Stimulated activated CD8-positive, alpha-beta memory T cell treated with anti-CD3 and anti-CD28 coated beads, Interleukin-12 subunit alpha, Interleukin-12 subunit beta, amount 100 ng/mL, for 24 hours (primary cell): ENCODE results near the gene YWHAE.
"Not testable (repeated sequence)": the region's sequence is repeated elsewhere in the genome, so short reads cannot be mapped to it uniquely, and the experiment has no call there.

Experiments used
- DNase-seq: peaks from one replicate; pipeline ENCODE4 v3.0.0-alpha.2; 2020; ENCODE audit errors: extremely low read depth

YWHAE gene

DNA sequence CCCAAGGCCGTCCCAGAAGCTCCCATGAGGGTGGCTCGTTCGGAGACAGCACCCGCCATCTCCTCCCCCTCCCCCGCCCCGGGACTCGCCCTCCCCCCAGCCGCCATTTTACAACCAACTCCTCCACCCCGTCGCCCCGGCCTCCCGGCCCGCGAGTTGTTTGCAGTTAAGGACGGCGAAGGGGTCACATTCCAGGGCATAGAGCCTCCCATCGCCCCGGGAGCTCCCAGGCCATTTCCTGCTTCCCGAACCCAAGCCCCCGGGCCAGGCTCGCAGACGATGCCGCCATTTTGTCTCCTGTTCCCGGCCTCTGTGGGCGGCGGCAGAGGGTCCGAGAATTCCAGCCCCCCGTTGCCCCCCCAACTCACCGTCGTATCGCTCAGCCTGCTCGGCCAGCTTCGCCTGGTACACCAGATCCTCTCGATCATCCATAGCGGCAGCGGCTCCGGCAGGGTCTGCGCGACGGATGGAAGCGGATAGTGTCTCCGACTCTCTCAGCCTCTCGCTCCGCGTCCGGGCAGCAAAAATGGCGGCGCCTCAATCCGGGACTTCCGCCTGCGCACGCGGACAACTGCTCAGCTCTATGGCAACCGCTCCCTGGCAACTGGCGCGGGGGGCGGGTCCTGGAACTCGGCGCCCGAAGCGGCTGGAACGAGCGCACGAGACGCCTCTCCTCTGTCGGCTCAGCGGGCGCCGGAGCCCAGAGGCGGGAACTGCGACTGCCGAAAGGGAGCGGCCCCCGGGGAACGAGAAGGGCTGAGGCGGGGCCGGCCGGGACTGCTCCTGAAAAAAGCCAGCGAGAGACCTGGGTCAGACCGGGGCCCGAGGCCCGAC, at the start of gene YWHAE:
Gene YWHAE, minus strand, starts transcription at position 544 of the 834 bp plus-strand sequence. Its CDS starts 112 bp downstream, at position 432.
- peak; percentile 93 for DNase-seq

DNA sequence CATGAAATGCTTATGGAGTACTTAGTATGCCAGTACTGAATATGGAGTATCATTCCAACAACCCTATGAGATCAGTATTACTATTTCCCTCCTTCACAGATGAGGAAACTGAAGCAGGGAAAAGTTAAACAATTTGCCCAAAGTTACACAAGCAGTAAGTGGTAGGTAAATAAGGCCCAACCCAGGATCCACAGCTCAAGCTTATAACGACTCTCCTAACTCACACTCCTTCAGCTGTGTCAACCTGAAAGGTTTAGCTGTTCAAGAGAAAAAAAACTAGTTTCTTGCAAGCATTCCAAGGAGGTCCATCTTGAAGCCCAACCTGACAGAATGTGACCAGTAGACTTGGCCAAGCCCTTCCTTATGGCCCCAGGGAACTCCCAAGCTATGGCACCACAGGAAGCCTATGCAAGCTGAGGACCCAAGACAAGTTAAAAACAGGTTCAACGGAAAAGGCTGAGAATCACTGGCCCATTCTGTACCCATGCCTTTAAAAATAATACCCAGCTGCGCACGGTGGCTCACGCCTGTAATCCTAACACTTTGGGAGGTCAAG, 49.5 kb upstream of the YWHAE start:
- no peak for DNase-seq

DNA sequence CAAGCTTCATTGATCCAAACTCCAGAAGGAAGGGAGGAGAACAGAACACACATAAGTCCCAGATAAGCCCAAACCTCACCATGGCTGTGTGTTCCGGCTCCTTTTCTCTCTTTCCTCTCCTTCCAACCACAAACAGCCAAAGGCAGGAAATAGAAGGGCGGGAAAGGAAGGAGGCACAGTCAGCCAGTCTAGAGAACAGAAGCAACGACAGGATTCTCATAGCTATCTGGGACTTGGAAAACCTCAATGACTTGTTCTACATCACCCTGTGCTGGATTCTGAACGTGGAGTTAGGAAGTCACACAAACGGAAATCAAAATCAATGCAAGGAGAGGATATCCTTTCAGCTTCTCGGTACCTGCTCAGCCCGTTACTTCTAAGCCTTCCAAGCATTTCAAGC, 47.0 kb upstream of the YWHAE start:
- DNase-seq, result no peak

DNA sequence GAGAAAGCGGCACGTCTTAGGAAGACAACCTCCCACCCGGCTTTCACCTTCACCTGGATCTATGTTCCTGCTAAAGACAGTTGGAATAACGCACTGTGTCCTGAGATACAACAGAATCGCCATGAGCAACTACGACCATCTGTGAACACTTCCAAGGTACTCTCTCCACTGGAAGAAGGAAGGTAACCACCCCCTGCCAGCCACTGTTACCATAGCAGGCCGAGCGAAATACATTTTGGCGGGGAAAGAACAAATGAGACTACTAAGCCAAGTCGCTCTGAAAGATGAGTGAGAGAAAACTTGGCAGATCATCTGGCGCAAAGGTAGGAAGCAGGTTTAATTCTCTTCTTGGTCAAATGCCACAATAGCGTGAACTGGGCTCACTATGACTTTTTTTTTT, 46.2 kb upstream of the YWHAE start:
- DNase-seq, result no peak

DNA sequence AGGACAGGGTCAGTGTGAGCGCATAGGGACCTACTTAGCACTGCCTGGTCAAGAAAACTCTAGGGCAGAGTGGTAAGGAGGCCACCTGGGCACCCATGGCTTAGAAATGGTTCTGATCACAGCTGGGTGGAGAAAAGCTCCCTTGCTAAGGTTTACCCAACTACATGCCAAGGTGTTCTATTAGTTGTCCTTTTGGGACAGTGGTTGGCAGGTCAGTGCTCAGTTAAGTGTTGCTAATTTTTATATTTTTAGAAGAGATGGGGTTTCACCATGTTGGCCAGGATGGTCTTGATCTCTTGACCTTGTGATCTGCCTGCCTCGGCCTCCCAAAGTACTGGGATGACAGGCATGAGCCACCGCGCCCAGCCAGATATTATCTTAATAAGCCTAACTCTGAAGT, 45.7 kb upstream of the YWHAE start:
- not testable (repeated sequence) for DNase-seq

- DNase-seq, result not testable (repeated sequence)
Observed at GRCh38 chr17:1442721-1443120, 42.7 kb upstream of the YWHAE start.

DNA sequence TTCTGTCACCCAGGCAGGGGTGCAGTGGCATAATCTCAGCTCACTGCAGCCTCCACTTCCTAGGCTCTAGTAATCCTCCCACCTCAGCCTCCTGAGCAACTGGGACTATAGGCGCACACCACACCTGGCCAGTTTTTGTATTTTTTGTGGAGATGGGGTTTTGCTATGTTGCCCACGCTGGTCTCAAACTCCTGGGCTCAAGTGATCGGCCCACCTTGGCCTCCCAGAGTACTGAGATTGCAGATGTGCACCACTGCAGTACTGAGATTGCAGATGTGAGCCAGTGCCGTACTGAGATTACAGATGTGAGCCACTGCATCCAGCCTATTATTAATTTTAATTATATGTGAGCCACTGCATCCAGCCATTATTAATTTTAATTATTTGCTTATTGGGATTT, 42.2 kb upstream of the YWHAE start:
- DNase-seq, result no peak

DNA sequence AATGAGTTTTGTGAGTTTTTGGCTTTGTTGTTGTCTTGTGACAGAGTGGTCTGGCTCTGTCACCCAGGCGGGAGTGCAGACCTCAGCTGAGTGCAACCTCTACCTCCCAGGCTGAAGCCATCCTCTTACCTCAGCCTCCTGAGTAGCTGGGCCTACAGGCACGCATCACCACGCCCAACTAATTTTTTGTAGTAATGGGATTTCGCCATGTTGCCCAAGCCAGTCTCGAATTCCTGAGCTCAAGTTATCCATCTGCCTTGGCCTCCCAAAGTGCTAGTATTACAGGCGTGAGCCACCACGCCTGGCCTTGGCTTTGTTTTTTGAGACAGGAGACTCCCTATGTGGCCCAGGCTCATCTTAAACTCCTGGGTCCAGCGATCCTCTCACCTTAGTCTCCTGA, 40.9 kb upstream of the YWHAE start:
- DNase-seq, result no peak

GRCh38 chr17:1438593-1439083, 38.6 kb upstream of the YWHAE start:
- DNase-seq, result no peak

DNA sequence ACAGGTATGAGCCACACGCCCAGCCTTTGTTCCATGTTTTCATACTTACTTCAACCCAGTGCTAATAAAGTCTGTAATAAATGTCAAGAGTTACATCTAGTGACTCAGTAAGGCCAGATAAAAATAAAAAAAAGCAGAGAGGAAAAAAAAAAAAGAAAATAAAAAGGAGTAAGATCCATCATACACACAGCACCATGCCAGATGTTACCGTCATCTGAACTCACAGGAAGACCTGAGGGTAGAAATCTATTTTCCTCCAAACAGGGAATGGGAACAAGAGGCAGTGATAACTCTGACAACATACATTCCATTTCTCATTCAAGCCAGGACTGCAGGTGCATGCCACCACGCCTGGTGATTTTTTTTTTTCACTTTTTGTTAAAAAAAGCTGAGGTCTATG, 35.3 kb upstream of the YWHAE start:
- no peak for DNase-seq

GRCh38 chr17:1434150-1434549, 34.1 kb upstream of the YWHAE start:
- DNase-seq, result no peak

DNA sequence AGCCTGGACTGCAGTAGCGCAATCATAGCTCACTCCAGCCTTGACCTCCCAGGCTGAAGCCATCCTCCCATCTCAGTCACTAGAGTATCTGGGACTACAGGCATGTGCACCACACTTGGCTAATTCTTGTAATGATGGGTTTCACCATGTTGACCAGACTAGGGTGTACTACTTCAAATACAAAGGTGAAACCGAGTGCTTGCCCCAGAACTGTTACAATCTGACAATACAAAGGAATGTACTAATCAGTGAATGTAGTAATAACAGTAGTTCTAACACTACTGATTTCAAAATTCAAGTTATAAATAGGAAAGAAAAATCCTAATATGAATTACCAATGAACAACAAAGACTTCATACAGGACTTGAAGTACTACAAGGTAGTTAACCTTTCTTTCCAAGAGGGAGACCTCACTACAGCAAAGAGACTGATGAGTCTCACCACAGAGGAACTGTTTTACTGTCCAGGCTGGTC, 31.6 kb upstream of the YWHAE start:
- no peak for DNase-seq

GRCh38 chr17:1423456-1424135, 23.6 kb upstream of the YWHAE start:
- DNase-seq, result no peak

DNA sequence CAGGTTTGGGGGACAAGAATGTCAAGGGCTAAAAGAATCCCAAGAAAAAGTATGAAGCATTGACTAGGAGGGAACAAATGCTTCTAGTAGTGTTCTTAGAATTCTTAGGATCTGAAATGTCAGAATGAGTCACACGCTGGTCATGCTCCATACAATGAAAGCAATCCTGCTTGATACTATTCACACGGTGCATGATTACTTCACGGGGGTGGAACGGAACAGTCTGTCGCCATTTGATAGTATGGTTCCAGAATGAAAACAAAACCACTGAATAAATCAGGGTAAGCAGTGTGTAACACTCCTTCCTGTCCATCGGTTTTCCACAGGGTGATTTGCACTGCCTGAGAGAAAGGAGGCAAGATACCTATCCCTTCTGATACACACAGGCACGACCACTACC, 22.9 kb upstream of the YWHAE start:
- DNase-seq, result no peak

- no peak for DNase-seq
Observed at GRCh38 chr17:1421470-1421869, 21.4 kb upstream of the YWHAE start.

DNA sequence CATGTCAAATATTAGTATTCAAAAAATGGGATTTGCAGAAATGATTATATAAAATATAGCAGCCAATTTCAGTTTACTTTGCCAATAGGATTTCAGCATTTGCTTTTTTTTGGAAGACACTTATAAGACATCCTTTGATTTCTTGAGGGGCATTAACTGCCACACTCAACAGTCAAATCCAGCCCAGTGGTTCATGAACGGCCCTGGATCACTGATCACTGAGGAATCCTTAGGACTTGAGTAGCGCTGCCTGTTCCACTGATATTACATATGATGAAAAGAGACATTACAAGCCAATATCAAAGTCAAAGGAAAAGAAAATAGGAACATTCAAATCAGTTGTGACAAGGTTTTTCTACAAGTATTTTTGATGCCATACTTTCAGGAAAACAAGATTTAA, 21.0 kb upstream of the YWHAE start:
- no peak for DNase-seq

GRCh38 chr17:1420163-1420562, 20.1 kb upstream of the YWHAE start:
- DNase-seq, result no peak

DNA sequence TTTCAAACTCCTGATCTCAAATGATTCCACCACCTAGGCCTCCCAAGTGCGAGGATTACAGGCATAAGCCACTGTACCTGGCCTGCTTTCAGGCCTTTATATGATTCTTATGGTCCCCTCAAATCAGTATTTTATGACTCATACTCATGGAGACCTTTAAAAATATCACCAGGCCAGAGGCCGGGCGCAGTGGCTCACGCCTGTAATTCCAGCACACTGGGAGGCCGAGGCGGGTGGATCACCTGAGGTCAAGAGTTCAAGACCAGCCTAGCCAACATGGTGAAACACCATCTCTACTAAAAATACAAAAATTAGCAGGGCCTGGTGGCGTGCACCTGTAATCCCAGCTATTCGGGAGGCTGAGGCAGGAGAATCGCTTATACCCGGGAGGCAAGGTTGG, 18.5 kb upstream of the YWHAE start:
- not testable (repeated sequence) for DNase-seq

DNA sequence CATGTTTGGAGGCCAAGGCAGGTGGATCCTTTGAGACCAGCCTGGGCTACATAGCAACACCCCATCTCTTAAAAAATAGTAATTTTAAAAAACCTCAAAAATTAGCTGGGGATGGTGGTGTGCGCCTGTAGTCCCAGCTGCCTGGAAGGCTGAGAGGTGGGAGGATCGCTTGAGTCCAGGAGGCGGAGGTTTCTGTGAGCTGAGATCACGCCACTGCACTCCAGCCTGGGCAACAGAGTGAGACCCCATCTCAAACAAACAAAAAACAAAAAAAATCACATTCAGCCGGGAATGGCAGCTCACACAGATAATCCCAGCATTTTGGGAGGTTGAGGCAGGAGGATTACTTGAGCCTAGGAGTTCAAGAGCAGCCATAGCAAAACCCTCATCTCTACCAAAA, 16.4 kb upstream of the YWHAE start:
- DNase-seq, result no peak

DNA sequence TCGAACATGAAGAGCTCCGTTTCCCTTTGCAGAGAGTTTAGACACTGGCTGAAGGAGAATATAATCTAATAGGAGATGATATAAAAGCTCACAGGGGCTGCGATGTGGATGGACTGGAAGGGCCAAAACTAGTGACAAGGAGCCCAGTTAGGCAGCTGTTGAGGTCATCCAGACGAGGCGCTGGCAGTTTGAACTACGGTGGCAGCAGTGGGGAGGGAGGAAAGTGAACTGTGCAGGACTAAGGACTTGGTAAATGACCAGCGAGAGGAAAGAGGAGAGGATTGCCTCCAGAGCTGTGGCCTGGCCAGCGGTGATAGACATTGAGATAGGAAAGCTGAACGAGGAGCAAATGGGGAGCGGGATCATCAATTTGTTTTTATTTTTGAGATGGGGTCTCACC, 14.6 kb upstream of the YWHAE start:
- no peak for DNase-seq

- DNase-seq, result no peak
Observed at GRCh38 chr17:1414001-1414574, 14.1 kb upstream of the YWHAE start.

DNA sequence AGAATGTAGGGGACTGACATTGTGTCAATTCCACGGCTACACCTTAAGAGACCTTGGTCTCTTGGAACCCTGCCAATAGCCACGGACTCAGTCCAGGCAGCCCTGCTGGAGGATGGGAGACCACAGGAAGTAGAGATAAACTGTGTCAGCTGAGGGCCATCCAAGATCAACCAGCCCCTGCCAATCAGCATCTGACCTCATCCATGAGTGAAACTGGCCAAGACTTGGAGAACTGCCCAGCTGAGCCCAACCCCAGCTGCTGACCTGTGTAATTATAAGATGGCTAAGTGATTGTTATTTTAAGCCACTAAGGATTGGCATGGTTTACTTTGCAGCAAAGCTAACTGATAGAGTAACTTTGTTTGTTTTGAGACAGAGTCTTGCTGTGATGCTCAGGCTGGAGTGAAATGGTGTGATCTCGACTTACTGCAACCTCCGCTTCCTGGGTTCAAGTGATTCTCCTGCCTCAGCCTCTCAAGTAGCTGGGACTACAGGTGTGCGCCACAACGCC, 13.3 kb upstream of the YWHAE start:
- no peak for DNase-seq
